ENCODE results near the gene TMIGD1. TPM values are rescaled to one million over a fixed set of nuclear protein-coding genes. Genes with fewer than 3 reads are reported as not detected.

Gene TMIGD1
- total RNA-seq, 2 experiments from 2014 or later: not detected

DNA sequence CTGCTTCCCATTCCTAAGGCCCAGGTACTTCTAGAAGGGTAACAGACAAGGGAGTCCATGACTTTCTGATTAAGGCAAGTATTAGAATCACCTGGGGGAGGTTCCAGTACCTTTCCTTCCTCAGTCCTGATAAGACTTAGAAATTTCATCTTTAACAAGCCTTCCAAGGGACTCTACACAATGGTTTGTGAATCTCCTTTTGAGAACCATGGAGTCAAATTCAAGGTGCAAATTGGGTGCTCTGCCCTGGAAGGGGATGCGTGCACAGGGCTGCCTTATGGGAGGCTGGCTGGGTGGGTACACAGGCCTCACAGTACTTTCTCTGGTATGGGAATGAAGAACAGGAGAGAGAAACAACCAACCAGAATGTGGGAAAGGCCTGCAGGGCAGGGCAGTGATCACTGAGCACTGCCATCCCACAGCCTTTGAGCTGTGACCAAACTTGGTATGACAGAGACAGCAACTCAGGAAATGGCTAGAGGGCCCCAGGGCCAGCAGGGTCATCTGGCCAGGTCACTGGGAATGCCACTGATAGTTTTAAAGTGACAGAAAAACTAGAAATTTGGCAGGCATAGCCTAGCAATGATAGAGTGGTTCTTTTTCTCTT is 3.6 kb upstream of the TMIGD1 start:
- Histone ChIP-seq H3K9me3 (ENCODE audit: control insufficient read depth in 1 of 2, insufficient read depth in 1 of 2, low read length in 2 of 2) (no peaks in the 10 kb centered on the region), H3K4me1 (ENCODE audit: insufficient read depth, low read length) (peaks cover 14% of the 10 kb centered on the region), H3K4me3 (ENCODE audit: low read length) (no peak overlapping the region), H3K36me3 (ENCODE audit: insufficient read depth, low read length) (no peaks in the 10 kb centered on the region), H3K27ac (ENCODE audit: low read depth in 1 of 2, low read length in 2 of 2) (no peak overlapping the region), H3K27me3 (ENCODE audit: control insufficient read depth in 1 of 2, insufficient read depth in 2 of 2, low read length in 2 of 2) (no peaks in the 10 kb centered on the region)
- H3K4me1 Mint-ChIP-seq (ENCODE audit: low read depth): peaks cover 26% of the 10 kb centered on the region
- CTCF ChIA-PET: interaction anchor here (1.0 to 2.8 kb wide), 13 partner anchors 8 to 233 kb away, joined by 3 to 28 read pairs (median 10); partner anchors contain the start of gene BLMH
- ATAC-seq (ENCODE audit: poor library complexity) (no peak), DNase-seq (no peak)
- intact Hi-C loops (cut with DNase I, micrococcal nuclease): loop anchor here (2.0 to 5.0 kb wide), 3 partner anchors 39 to 233 kb away; no protein-coding TSS in a partner anchor
- H3K27ac Mint-ChIP-seq: no peak overlapping the region
- no peaks in the 10 kb centered on the region for H3K27me3 Mint-ChIP-seq
- H3K9me3 Mint-ChIP-seq: no peaks in the 10 kb centered on the region
- no peak for TF ChIP-seq CTCF (IDR thresholded peaks at IDR 0.05)
- POLR2A ChIA-PET: interaction anchor here (1.5 to 1.7 kb wide), 2 partner anchors 46 to 232 kb away, joined by 9 to 12 read pairs; partner anchors contain the start of gene BLMH
- H3K4me3 Mint-ChIP-seq: no peak overlapping the region
- no peaks in the 10 kb centered on the region for H3K36me3 Mint-ChIP-seq (ENCODE audit: low read depth)

DNA sequence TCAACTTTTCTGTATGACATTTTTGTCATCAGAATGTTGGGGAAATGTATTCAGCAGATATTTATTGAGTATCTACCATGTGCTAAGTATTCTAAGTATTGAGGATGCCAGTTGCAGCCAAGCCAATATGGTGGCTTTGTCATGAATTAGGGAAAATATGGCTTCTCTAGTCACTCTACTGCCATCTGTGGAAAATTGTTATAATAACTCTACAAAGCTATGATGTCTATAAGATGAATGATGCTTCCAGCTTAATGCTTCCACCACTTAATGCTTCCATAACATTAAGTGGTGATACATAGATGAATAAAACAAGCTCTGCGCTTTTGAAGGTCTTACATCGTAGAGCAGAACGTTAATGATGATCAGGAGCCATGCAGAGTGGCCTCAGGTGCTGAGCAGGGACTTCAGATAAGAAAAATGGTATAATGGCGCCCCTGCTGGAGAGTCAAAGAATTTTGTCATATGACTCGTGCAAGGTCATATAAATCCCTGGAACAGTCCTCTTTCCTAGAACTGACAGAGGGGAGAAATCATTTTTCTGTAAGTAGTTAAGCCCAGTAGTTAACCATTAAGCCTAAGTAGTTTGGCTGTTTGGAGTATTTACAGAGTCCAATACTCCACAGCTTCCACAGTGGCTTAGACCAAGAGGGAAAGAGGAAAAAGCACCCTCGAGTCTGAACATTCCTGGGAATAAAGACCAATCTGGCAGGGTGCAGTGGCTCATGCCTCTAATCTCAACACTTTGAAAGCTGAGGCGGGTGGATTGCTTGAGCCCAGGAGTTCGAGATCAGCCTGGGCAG is 2.7 kb upstream of the TMIGD1 start:
- H3K27ac Mint-ChIP-seq: peak overlapping the region; percentile 38

More for the DNA sequence above, 2.7 kb upstream of the TMIGD1 start:
- POLR2A ChIA-PET: interaction anchor here (0.6 to 2.7 kb wide), 12 partner anchors 8 to 232 kb away, joined by 3 to 38 read pairs (median 3); partner anchors contain the start of genes BLMH, CPD and GOSR1
- peak; percentile 97 for TF ChIP-seq CTCF (IDR thresholded peaks at IDR 0.05)
- DNase-seq (peak; percentile 14 to 83 (median 48)), ATAC-seq (ENCODE audit: poor library complexity) (peak; percentile 43)
- peaks cover 18% of the 10 kb centered on the region for H3K4me1 ChIP-seq (ENCODE audit: insufficient read depth, low read length)
- H3K4me3 Mint-ChIP-seq: peak overlapping the region; percentile 9
- H3K4me3 ChIP-seq (ENCODE audit: low read length): no peak overlapping the region
- no peaks in the 10 kb centered on the region for H3K36me3 Mint-ChIP-seq (ENCODE audit: low read depth)
- H3K9me3 ChIP-seq (ENCODE audit: control insufficient read depth in 1 of 2, insufficient read depth in 1 of 2, low read length in 2 of 2): no peaks in the 10 kb centered on the region
- CTCF ChIA-PET: interaction anchor here (0.6 to 2.8 kb wide), 32 partner anchors 9 to 232 kb away, joined by 3 to 28 read pairs (median 4); partner anchors contain the start of gene BLMH
- H3K27me3 Mint-ChIP-seq: no peaks in the 10 kb centered on the region
- H3K36me3 ChIP-seq (ENCODE audit: insufficient read depth, low read length): no peaks in the 10 kb centered on the region
- no peaks in the 10 kb centered on the region for H3K27me3 ChIP-seq (ENCODE audit: control insufficient read depth in 1 of 2, insufficient read depth in 2 of 2, low read length in 2 of 2)
- no peaks in the 10 kb centered on the region for H3K9me3 Mint-ChIP-seq
- intact Hi-C loops (cut with DNase I, micrococcal nuclease): loop anchor here (1.0 to 5.0 kb wide), 7 partner anchors 13 to 232 kb away; partner anchors contain the start of gene BLMH (in 1 of the 2)
- H3K27ac ChIP-seq (ENCODE audit: low read depth in 1 of 2, low read length in 2 of 2): no peak overlapping the region
- H3K4me1 Mint-ChIP-seq (ENCODE audit: low read depth): peaks cover 34% of the 10 kb centered on the region
